Stomach smooth muscle (tissue), 2 donors: ENCODE results near the gene CACNA1A.
"Not testable (repeated sequence)": the region's sequence is repeated elsewhere in the genome, so short reads cannot be mapped to it uniquely, and the experiment has no call there.

ENCODE experiments used
- H3K27ac ChIP-seq: one replicate; pipeline ENCODE4 v1.7.0; 2013; ENCODE audit warnings: mild to moderate bottlenecking, low read length, inconsistent platforms
- H3K27me3 ChIP-seq, 2 donors: one replicate each; pipeline ENCODE4 v1.7.0; 2013; ENCODE audit warnings: low read length in 2 of 2; ENCODE audit not compliant: insufficient read depth in 2 of 2, control insufficient read depth in 1 of 2
- H3K36me3 ChIP-seq, 2 donors: one replicate each; pipeline ENCODE4 v1.7.0; 2013; ENCODE audit warnings: low read length in 2 of 2; ENCODE audit not compliant: control insufficient read depth in 2 of 2, insufficient read depth in 2 of 2
- H3K4me1 ChIP-seq: one replicate; pipeline ENCODE4 v1.7.0; 2013; ENCODE audit warnings: low read length; ENCODE audit not compliant: control insufficient read depth, insufficient read depth
- H3K4me3 ChIP-seq, 2 donors: one replicate each; pipeline ENCODE4 v1.7.0; 2013; ENCODE audit warnings: low read length in 2 of 2
- H3K9ac ChIP-seq, 2 donors: one replicate each; pipeline ENCODE4 v1.7.0; 2013; ENCODE audit warnings: low read length in 2 of 2, mild to moderate bottlenecking in 1 of 2
- H3K9me3 ChIP-seq, 2 donors: one replicate each; pipeline ENCODE4 v1.7.0; 2013; ENCODE audit warnings: low read length in 2 of 2; ENCODE audit not compliant: control insufficient read depth in 2 of 2
- donor health status: healthy.
- donor health status: Pancreatic carcinoma.

CACNA1A gene

GRCh38 chr19:13363954-13364353 is 142.3 kb downstream of the CACNA1A start:
- no peak overlapping the region for H3K27ac ChIP-seq

GRCh38 chr19:13363245-13363644 is 143.0 kb downstream of the CACNA1A start:
- Histone ChIP-seq H3K4me1 (no peaks in the 10 kb centered on the region), H3K9me3 (peaks cover 5 to 12% of the 10 kb centered on the region in 2 donors), H3K9ac (no peak overlapping the region), H3K27me3 (peaks cover 0 to 2% of the 10 kb centered on the region in 2 donors), H3K4me3 (no peak overlapping the region), H3K27ac (no peak overlapping the region), H3K36me3 (no peaks in the 10 kb centered on the region)

More at GRCh38 chr19:13363954-13364353, 142.3 kb downstream of the CACNA1A start:
- Histone ChIP-seq H3K9me3 (peaks cover 5 to 12% of the 10 kb centered on the region in 2 donors), H3K27me3 (peaks cover 0 to 2% of the 10 kb centered on the region in 2 donors), H3K36me3 (no peaks in the 10 kb centered on the region), H3K4me3 (no peak overlapping the region), H3K9ac (no peak overlapping the region), H3K4me1 (no peaks in the 10 kb centered on the region)

GRCh38 chr19:13362668-13363067 is 143.6 kb downstream of the CACNA1A start:
- no peaks in the 10 kb centered on the region for H3K4me1 ChIP-seq
- peaks cover 0 to 2% of the 10 kb centered on the region in 2 donors for H3K27me3 ChIP-seq

GRCh38 chr19:13361726-13362125 is 144.6 kb downstream of the CACNA1A start:
- H3K36me3 ChIP-seq, H3K27me3 ChIP-seq, H3K9ac ChIP-seq, H3K4me3 ChIP-seq, H3K27ac ChIP-seq, H3K4me1 ChIP-seq: not testable (repeated sequence)
- H3K9me3 ChIP-seq = peaks cover 5 to 12% of the 10 kb centered on the region in 2 donors

More at GRCh38 chr19:13362668-13363067, 143.6 kb downstream of the CACNA1A start:
- no peak overlapping the region for H3K4me3 ChIP-seq
- H3K9ac ChIP-seq = no peak overlapping the region
- no peak overlapping the region for H3K27ac ChIP-seq
- H3K36me3 ChIP-seq = no peaks in the 10 kb centered on the region
- peaks cover 5 to 12% of the 10 kb centered on the region in 2 donors for H3K9me3 ChIP-seq

- no peaks in the 10 kb centered on the region for H3K36me3 ChIP-seq
- H3K27ac ChIP-seq = no peak overlapping the region
- peaks cover 8 to 12% of the 10 kb centered on the region in 2 donors for H3K9me3 ChIP-seq
- H3K27me3 ChIP-seq = peaks cover 2 to 6% of the 10 kb centered on the region in 2 donors
- no peak overlapping the region for H3K9ac ChIP-seq
- no peaks in the 10 kb centered on the region for H3K4me1 ChIP-seq
- no peak overlapping the region for H3K4me3 ChIP-seq
Measured at GRCh38 chr19:13356686-13357280, 149.5 kb downstream of the CACNA1A start.

GRCh38 chr19:13356185-13356584 is 150.1 kb downstream of the CACNA1A start:
- Histone ChIP-seq H3K4me1 (no peaks in the 10 kb centered on the region), H3K27ac (no peak overlapping the region), H3K36me3 (no peaks in the 10 kb centered on the region), H3K27me3 (peaks cover 2 to 6% of the 10 kb centered on the region in 2 donors), H3K9me3 (peaks cover 5 to 8% of the 10 kb centered on the region in 2 donors), H3K4me3 (no peak overlapping the region), H3K9ac (no peak overlapping the region)

- H3K9ac ChIP-seq = no peak overlapping the region
- H3K4me3 ChIP-seq = no peak overlapping the region
- H3K27me3 ChIP-seq = peaks cover 2 to 6% of the 10 kb centered on the region in 2 donors
- H3K9me3 ChIP-seq = peaks cover 10 to 11% of the 10 kb centered on the region in 2 donors
- H3K36me3 ChIP-seq = no peaks in the 10 kb centered on the region
- no peaks in the 10 kb centered on the region for H3K4me1 ChIP-seq
- H3K27ac ChIP-seq = no peak overlapping the region
Measured at GRCh38 chr19:13355356-13355755, 150.9 kb downstream of the CACNA1A start.

- Histone ChIP-seq H3K4me1 (no peaks in the 10 kb centered on the region), H3K27me3 (peaks cover 4 to 6% of the 10 kb centered on the region in 2 donors), H3K27ac (no peak overlapping the region), H3K36me3 (no peaks in the 10 kb centered on the region), H3K9me3 (peaks cover 14 to 19% of the 10 kb centered on the region in 2 donors), H3K4me3 (no peak overlapping the region), H3K9ac (no peak overlapping the region)
Measured at GRCh38 chr19:13353625-13354024, 152.7 kb downstream of the CACNA1A start.

GRCh38 chr19:13350759-13351158 is 155.5 kb downstream of the CACNA1A start:
- no peak overlapping the region for H3K9ac ChIP-seq
- no peaks in the 10 kb centered on the region for H3K4me1 ChIP-seq
- no peak overlapping the region for H3K27ac ChIP-seq
- H3K27me3 ChIP-seq = peaks cover 3 to 4% of the 10 kb centered on the region in 2 donors
- H3K9me3 ChIP-seq = peaks cover 14 to 19% of the 10 kb centered on the region in 2 donors
- no peaks in the 10 kb centered on the region for H3K36me3 ChIP-seq
- no peak overlapping the region for H3K4me3 ChIP-seq

GRCh38 chr19:13350072-13350471 is 156.2 kb downstream of the CACNA1A start:
- no peaks in the 10 kb centered on the region for H3K4me1 ChIP-seq
- no peak overlapping the region for H3K27ac ChIP-seq
- peaks cover 14 to 19% of the 10 kb centered on the region in 2 donors for H3K9me3 ChIP-seq
- H3K9ac ChIP-seq = no peak overlapping the region
- no peaks in the 10 kb centered on the region for H3K36me3 ChIP-seq
- H3K4me3 ChIP-seq = no peak overlapping the region
- peaks cover 3 to 4% of the 10 kb centered on the region in 2 donors for H3K27me3 ChIP-seq

- H3K27ac ChIP-seq = no peak overlapping the region
- no peak overlapping the region for H3K4me3 ChIP-seq
- H3K36me3 ChIP-seq = no peaks in the 10 kb centered on the region
- peaks cover 0 to 4% of the 10 kb centered on the region in 2 donors for H3K27me3 ChIP-seq
- H3K9me3 ChIP-seq = peaks cover 18% of the 10 kb centered on the region in 2 donors
- no peak overlapping the region for H3K9ac ChIP-seq
- no peaks in the 10 kb centered on the region for H3K4me1 ChIP-seq
Measured at GRCh38 chr19:13347367-13347766, 158.9 kb downstream of the CACNA1A start.
